EH (cell line): ENCODE data around the gene SUDS3.

Experiments used
- DNase-seq: peaks from one replicate; pipeline ENCODE4 v3.0.0-alpha.2; 2015; ENCODE audit warnings: low read depth

The SUDS3 gene

GRCh38 chr12:118357257-118358007 is 18.9 kb upstream of the SUDS3 start:
- DNase-seq: peak; percentile 75

GRCh38 chr12:118358008-118358359 is 18.4 kb upstream of the SUDS3 start:
- DNase-seq: no peak

GRCh38 chr12:118358612-118359540 is 17.5 kb upstream of the SUDS3 start:
- no peak for DNase-seq

GRCh38 chr12:118359541-118359915 is 16.8 kb upstream of the SUDS3 start:
- DNase-seq: no peak

- DNase-seq: no peak
These were observed 15.3 kb upstream of the SUDS3 start for GRCh38 chr12:118361092-118361404.

GRCh38 chr12:118361889-118362288 is 14.5 kb upstream of the SUDS3 start:
- DNase-seq: no peak

- DNase-seq: no peak
These were observed 7.5 kb upstream of the SUDS3 start for GRCh38 chr12:118368821-118369220.

- DNase-seq: no peak
These were observed 5.8 kb upstream of the SUDS3 start for GRCh38 chr12:118370601-118371000.

GRCh38 chr12:118371321-118372282 is 4.8 kb upstream of the SUDS3 start:
- peak; percentile 37 for DNase-seq

- DNase-seq: peak; percentile 99
These were observed 3.5 kb upstream of the SUDS3 start, which contains the start of gene TAOK3 for GRCh38 chr12:118372541-118373495. TAOK3 (minus strand) TSS chr12:118372907; CDS start chr12:118255567, 117,340 bp downstream.

GRCh38 chr12:118373616-118374015 is 2.7 kb upstream of the SUDS3 start:
- DNase-seq: no peak

- no peak for DNase-seq
These were observed 2.1 kb upstream of the SUDS3 start for GRCh38 chr12:118374126-118374725.

GRCh38 chr12:118374909-118375308 is 1.4 kb upstream of the SUDS3 start:
- no peak for DNase-seq

GRCh38 chr12:118375348-118375747 is 1.0 kb upstream of the SUDS3 start:
- DNase-seq: no peak

GRCh38 chr12:118377021-118377883 is 897 bp downstream of the SUDS3 start:
- DNase-seq: no peak

- DNase-seq: peak; percentile 68
These were observed 1.6 kb downstream of the SUDS3 start for GRCh38 chr12:118377884-118378470.

- no peak for DNase-seq
These were observed 15.1 kb downstream of the SUDS3 start for GRCh38 chr12:118391424-118391823.

GRCh38 chr12:118391836-118392235 is 15.5 kb downstream of the SUDS3 start:
- DNase-seq: no peak
